Occipital lobe (tissue), 2 donors: Measurements from ENCODE around the gene BTBD8. TPM values are rescaled to one million over a fixed set of nuclear protein-coding genes. Genes with fewer than 3 reads are reported as not detected.

Experiments
- DNase-seq: peaks from one replicate; lab custom pipeline; 2025; lab: John Stamatoyannopoulos, UW
- total RNA-seq: library from RNA; depleted of rRNA; stranded (reverse); fragments of >200 nt; gene quantifications from one replicate; pipeline ENCODE4 v1.2.3, GENCODE V29; 2014

BTBD8 gene
- total RNA-seq, 1 donor from 2014 or later = 93.1 TPM

DNA sequence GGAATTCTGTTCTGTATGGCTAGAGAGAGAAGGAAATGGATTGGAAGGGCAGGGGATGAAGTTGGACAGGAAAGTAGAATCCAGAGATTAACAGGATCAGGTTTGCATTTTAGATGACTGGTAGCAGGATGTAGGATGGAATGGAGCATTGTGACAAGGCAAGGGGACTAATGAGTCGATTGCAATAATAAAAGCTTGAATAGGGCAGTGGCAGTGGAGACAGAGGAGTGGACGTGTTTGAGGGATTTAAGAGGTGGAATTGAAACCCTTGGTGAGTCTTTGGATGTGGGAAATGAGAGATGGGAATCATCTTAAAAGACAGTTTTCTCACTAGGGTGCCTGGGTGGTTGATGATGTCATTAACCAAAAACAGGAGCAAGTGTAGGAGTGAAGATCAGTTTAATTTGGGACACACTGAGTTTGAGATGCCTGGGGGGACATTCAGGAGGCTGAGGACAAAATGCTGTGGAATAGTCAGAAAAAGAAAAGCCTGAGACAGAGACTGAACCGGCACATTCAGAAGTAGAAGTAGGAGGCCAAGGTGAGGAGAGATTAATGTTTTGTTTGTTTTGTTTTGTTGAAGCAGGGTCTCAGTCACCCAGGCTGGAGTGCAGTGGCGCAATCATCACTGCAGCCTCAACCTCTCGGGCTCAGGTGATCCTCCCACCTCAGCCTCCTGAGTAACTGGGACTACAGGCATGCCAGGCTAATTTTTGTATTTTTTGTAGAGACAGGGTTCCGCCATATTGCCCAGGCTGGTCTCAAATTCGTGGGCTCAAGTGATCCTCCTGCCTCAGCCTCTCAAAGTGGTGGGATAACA, 108.5 kb downstream of the BTBD8 start:
- DNase-seq = no peak

DNA sequence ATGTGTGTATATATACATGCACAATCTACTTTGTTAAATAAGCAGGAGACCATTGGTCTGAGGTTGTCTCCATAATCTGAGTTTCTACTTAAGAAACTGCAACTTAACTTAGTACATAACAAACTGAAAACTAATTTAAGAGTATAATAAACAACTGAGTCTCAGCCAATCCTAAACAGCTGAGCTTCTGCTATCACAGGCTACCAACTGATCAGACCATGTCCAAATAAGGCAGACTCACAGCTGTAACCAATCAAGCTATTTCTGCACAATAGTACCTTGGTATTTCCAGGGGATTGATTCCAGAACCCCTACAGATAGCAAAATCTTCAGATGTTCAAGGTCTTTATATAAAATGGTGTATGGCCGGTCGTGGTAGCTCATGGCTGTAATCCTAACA, 111.6 kb downstream of the BTBD8 start:
- no peak for DNase-seq

DNA sequence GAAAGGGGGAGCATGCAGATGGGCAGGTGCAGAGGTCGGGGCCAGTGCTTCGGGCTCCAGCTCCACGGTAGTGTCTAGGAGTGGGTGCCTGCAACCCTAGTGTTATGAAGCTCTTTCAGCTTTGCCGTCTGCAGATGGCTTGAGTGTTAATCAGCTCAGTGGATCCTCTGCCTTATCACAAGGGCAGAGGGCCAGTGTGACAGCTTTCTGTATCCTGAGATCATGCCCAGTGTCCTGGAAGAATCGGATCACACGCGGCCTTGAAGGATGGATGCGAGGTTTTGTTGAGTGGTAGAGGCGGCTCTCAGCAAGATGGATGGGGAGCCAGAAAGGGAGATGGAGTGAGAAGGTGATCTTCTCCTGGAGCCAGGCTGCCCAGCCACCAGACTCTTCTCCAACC, 112.1 kb downstream of the BTBD8 start:
- no peak for DNase-seq

DNA sequence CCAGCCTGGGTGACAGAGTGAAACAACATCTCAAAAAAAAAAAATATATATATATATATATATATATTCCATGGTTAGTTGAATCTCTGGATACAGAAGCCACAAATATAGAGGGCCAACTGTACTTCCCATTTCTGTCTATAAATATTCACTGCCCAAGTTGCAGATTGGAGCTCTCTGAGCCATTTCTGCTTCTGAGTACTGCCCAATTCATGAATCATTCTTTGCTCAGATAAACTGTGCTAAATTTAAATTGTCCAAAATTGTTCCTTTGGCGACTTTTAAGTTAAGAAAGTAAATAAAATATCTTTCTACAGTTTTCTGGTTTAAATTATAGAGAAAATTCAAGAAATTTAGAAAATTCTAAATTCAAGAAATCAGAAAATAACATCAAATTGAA, 114.4 kb downstream of the BTBD8 start:
- no peak for DNase-seq

DNA sequence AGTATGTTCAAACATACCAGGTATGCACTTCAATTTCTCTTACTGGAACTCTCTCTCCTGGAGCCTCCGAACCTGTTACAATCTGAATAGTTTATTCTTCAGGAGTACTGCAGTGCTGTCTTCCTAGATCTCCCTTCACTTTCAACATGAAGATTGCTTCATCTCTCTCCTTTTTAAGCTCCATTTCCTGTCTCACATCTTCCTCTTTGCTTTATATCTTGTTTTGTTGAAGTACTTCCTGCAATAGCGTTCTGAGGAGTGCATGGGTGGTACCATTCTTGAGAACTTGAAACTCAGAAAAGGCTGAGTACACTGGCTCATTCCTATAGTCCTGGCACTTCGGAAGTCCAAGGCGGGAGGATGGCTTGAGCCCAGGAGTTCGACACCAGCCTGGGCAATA, 121.8 kb downstream of the BTBD8 start:
- DNase-seq = no peak

DNA sequence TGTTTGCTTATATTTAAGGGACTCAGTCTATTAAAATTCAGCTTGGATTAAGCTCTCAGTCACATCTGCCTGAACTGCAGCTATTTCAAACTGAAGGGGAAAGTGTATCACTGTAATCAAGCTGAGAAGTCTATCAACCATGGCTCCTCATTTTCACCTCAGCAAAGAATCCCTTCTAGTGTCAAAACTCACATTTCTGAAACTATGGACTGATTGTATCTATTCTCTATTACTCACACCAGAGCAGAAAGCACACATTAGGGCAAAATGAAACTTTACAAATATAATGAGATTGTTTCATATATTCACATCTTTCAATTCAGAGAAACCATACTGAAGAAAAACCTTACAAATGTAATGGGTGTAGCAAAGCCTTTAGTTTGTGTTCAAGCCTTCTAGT, 123.0 kb downstream of the BTBD8 start:
- DNase-seq = no peak

DNA sequence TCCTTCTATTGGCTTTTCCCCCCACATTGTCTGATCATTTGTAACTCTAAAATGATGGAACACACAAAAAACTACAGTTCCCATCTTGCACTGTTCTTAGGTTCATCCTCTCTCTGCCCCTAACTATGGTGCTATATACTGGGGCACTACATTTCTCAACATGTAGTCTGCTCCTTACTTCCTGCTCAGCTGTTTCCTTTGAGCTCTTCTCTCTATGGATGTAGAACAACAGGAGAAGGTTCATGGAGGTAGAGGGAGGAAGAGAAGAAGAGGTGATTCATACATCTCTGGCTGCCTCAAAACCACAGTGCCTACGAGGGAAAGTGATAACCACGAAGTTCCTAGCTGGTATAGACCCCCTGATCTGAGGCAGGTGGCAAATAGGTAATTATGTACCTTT, 130.6 kb downstream of the BTBD8 start:
- no peak for DNase-seq

DNA sequence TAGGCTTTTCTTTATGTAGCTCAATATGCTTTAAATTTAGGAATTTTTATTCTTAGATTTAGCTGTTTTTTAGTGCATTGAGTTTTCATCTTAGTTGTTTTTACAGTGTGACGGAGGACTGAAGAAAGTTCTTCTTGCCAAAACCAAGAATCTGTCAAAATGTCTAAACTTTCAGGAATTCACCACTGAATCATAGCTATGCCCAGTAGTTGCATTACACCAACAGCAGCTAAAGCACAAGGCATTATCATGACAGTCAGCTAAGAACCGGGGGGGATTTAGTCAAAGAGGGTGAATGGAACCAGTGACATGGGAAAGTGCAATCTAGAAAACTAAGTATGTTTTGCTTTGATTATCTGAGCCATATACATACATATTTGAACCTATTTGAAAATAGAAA, 131.0 kb downstream of the BTBD8 start:
- no peak for DNase-seq

DNA sequence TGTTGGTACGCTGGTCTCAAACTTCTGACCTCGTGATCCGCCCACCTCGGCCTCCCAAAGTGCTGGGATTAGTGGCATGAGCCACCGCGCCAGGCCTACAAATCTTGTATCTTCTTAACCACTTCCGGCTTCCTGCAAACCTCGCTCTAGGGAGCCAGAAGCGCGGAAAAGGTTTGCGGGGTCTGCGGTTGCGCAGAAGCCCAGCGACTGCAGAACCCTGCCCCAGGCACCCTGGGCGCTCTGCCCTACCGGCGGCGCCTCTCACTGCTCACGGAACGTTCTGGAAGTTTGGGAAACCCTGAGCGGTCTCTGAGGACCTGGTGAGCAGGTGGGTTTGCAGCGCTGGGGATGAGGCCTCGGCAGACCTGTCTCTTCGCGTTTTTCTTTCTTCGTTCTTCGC, 137.6 kb downstream of the BTBD8 start, which contains the start of gene C1orf146:
Gene C1orf146 (plus strand): TSS at position 195 of the 400 bp plus-strand sequence. CDS start 13,506 bp downstream, outside the sequence.
- DNase-seq = no peak

DNA sequence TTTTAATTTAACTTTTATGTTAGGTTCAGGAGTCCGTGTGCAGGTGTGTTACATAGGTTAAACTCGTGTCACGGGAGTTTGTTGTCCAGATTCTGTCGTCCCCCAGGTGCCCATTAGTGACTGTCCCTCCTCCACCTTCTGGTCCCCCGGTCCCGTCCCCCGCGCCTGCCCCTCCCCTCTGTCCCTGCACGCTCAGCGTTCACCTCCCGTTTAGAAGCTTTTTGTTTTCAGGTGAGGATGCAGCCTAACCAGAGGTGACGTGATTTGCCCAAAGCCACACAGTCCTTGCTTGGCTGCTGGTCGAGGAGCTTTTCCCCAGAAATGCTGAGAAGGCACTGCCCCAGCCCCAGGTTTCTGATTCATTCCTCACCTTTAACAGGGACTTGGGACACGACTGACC, 138.4 kb downstream of the BTBD8 start:
- DNase-seq = no peak

DNA sequence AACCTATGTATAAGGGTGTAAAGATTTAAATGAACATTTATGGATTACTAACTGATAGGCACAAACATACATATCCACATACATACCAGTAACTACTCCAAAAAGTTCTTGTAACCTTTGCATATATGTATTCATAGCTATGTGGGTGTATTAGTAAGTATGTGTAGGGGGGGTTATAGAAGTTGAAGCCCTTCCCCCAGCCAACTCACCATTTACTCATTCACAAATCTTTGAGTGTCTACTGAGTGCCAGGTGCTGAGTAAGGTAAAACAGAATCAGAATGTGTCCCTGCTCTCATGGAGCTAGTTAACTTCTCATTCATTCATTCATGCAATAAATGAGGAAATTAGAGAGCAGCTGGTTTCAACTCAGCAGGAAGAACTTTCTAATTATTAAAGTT, 138.9 kb downstream of the BTBD8 start:
- no peak for DNase-seq

DNA sequence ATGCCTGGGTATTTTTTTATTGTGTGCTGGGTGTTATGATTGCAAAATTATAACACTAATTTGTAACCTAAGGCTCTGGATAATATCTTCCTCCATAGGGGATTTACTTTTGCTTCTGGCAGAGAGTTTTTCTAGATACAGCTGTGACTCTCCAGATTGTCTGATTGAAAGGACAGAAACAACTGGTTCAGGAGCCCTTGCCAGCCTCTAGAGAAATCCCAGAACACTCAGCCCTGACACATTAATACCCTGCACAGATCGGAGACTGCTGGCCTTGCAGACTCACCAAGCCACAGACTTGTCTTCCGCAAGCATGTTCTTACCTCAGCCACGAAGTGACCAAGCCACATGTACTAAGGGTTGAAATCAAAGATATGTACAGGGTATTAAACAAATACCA, 148.3 kb downstream of the BTBD8 start:
- DNase-seq = no peak

DNA sequence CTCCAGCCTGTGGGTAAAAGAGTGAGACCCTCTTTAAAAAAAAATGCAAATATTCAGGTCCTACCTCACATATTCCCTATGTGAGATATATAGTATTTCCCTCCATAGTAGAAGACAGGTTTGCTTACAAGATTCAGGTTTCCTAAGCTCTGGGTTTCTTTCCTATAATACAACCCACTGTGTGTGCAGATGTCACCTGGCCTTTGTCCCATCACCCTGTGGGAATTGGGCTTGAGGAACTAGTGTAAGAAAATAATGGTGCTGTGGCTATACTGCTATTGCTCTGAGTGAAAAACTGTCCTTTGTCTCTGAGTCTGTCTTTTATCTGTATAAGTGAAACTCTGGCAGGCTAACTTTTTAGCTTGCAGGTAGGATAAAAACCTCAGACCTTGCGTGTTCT, 150.6 kb downstream of the BTBD8 start:
- no peak for DNase-seq

Other genes with a start within 250 kb of the BTBD8 start
- gene TGFBR3, start 194.2 kb upstream of the BTBD8 start, total RNA-seq = 6.9 TPM
- not detected for gene BRDT, start 130.9 kb upstream of the BTBD8 start, total RNA-seq
- gene EPHX4, start 50.4 kb upstream of the BTBD8 start, total RNA-seq = 17.2 TPM
- 0.47 TPM for gene SETSIP, start 4.9 kb upstream of the BTBD8 start, total RNA-seq
- not detected for gene C1orf146, start 137.6 kb downstream of the BTBD8 start, total RNA-seq
- gene GLMN, start 218.6 kb downstream of the BTBD8 start, total RNA-seq = 42.6 TPM
- 41.5 TPM for gene RPAP2, start 218.7 kb downstream of the BTBD8 start, total RNA-seq